Measurements from ENCODE around the gene RTN4. TPM values are rescaled to one million over a fixed set of nuclear protein-coding genes. Genes with fewer than 3 reads are reported as not detected.

The RTN4 gene
- total and polyA plus RNA-seq, 2 of the 4 experiments (the other 2 are of a cell fraction), result 77.8 to 588 TPM

- H3K18ac ChIP-seq (ENCODE audit: low read depth, low read length), result no peak overlapping the region
- no TSS peak for BruUV-seq (replicated peaks)
- peaks cover 0 to 53% of the 10 kb centered on the region in 2 experiments; a peak in 2 of 4 replicates for H3K79me1 ChIP-seq (ENCODE audit: low read depth in 1 of 2, low read length in 2 of 2)
- in situ Hi-C loops (cut with MboI; ENCODE audit: low sequenced_read_pairs), result no loop called here
- peaks cover 7% of the 10 kb centered on the region for H3K36me3 ChIP-seq (ENCODE audit: control insufficient read depth, insufficient read depth, low read length)
- peaks cover 24% of the 10 kb centered on the region for H3K4me1 ChIP-seq (ENCODE audit: control insufficient read depth, insufficient read depth, low read length)
- no peak overlapping the region for H3K27ac ChIP-seq (ENCODE audit: insufficient read depth, low read length)
- ChIA-PET POLR2A (ENCODE audit: unreplicated experiment) (no interaction called here), CTCF (interaction anchor here (1.2 to 1.8 kb wide), 2 partner anchors 8 to 9 kb away, joined by 4 to 8 read pairs; no protein-coding TSS in a partner anchor)
- peak overlapping the region; percentile 22; the same call in 1 of the 2 replicates for H3K4me2 ChIP-seq (ENCODE audit: low read depth, low read length)
- ATAC-seq (ENCODE audit: low read depth), result no peak
- no peak overlapping the region for H2AK5ac ChIP-seq (ENCODE audit: low read depth, low read length)
- H2AFZ ChIP-seq (replicated peaks; ENCODE audit: low read length, poor library complexity), result no peak overlapping the region
- H2AK9ac ChIP-seq (replicated peaks; ENCODE audit: low read depth, low read length, poor library complexity), result no peak overlapping the region
- no peak overlapping the region for H3K23ac ChIP-seq (ENCODE audit: low read depth, low read length)
- dilution Hi-C loops (cut with HindIII; ENCODE audit: low sequenced_read_pairs, unreplicated experiment), result no loop called here
- DNase-seq, result no peak
- H3K9me1 ChIP-seq (ENCODE audit: insufficient read depth, low read length), result peaks cover 22% of the 10 kb centered on the region
- no CpG with 5 or more reads among the region's 2 CpGs for WGBS, 2 experiments (ENCODE audit: extremely low coverage in 2 of 2, insufficient read length in 1 of 2)
- no peak overlapping the region for H4K8ac ChIP-seq (ENCODE audit: low read depth in 2 of 2, low read length in 2 of 2)
- H2BK120ac ChIP-seq (ENCODE audit: low read depth, low read length), result no peak overlapping the region
- no peak for TF ChIP-seq CHD1 (IDR thresholded peaks at IDR 0.05; ENCODE audit: low read depth, low read length)
- no peak for TF ChIP-seq SMC3 (IDR thresholded peaks at IDR 0.05; ENCODE audit: low read depth, low read length)
- no peak for TF ChIP-seq FOS (IDR thresholded peaks at IDR 0.05; ENCODE audit: low read depth, low read length)
- no peak for TF ChIP-seq CTCF (conservative IDR thresholded peaks at IDR 0.05; ENCODE audit: low read depth, low read length)
- TF ChIP-seq RCOR1 (IDR thresholded peaks at IDR 0.05; ENCODE audit: insufficient replicate concordance, low read length), result no peak
- TF ChIP-seq MAZ (IDR thresholded peaks at IDR 0.05; ENCODE audit: borderline replicate concordance, low read depth, low read length), result no peak
- no peak for TF ChIP-seq MAFK (IDR thresholded peaks at IDR 0.05; ENCODE audit: low read depth, low read length)
- H4K5ac ChIP-seq (ENCODE audit: low read depth, low read length), result no peak overlapping the region
- no peak overlapping the region for H3K4me3 ChIP-seq (ENCODE audit: insufficient read depth, low read depth, low read length)
- no peak overlapping the region for H4K91ac ChIP-seq (ENCODE audit: insufficient read depth, low read depth, low read length)
- intact Hi-C loops (cut with micrococcal nuclease), result no loop called here
- H2BK15ac ChIP-seq (ENCODE audit: low read depth, low read length), result no peak overlapping the region
- H3K56ac ChIP-seq (ENCODE audit: extremely low read depth, insufficient read depth, low read length), result no peak overlapping the region
- no peak overlapping the region for H3K4ac ChIP-seq (ENCODE audit: low read depth, low read length)
- H3K9ac ChIP-seq (ENCODE audit: low read depth, low read length), result no peak overlapping the region
- no peaks in the 10 kb centered on the region for H3K27me3 ChIP-seq (ENCODE audit: control insufficient read depth, insufficient read depth, low read length)
- H3K14ac ChIP-seq (replicated peaks; ENCODE audit: low read depth, low read length), result no peak overlapping the region
- no peak overlapping the region for H2BK20ac ChIP-seq (ENCODE audit: low read depth, low read length)
- peaks cover 98% of the 10 kb centered on the region for H4K20me1 ChIP-seq (ENCODE audit: insufficient read depth, low read length)
- no peaks in the 10 kb centered on the region for H3K9me3 ChIP-seq (ENCODE audit: control insufficient read depth, insufficient read depth, low read length)
- no peak overlapping the region for H2BK5ac ChIP-seq (ENCODE audit: low read depth, low read length, poor library complexity, severe bottlenecking)
Observed at GRCh38 chr2:55025082-55025481, 25.2 kb downstream of the RTN4 start.
